Sigmoid colon (tissue), 7 donors: ENCODE results near the gene ATF7. TPM values are rescaled to one million over a fixed set of nuclear protein-coding genes. Genes with fewer than 3 reads are reported as not detected.
A peak's percentile ranks its signal among the peaks of the same experiment; 100 is the strongest.

ENCODE experiments used
- DNase-seq: peaks from one replicate; pipeline ENCODE4 v3.0.0-alpha.2; 2019
- H3K27ac ChIP-seq, 4 donors: fragments of 200-600 bp; sonication (generic); one replicate each; pipeline ENCODE4 v1.5.1; 2016 to 2019; ENCODE audit warnings: mild to moderate bottlenecking in 1 of 4
- H3K27me3 ChIP-seq, 3 donors: fragments of 200-600 bp; sonication (generic); one replicate each; pipeline ENCODE4 v1.5.1; 2019; ENCODE audit warnings: mild to moderate bottlenecking in 1 of 3
- H3K36me3 ChIP-seq, 4 donors: fragments of 200-600 bp; sonication (generic); one replicate each; pipeline ENCODE4 v1.5.1; 2016 to 2019
- H3K4me1 ChIP-seq, 4 donors: fragments of 200-600 bp; sonication (generic); one replicate each; pipeline ENCODE4 v1.5.1; 2017 to 2019
- H3K4me3 ChIP-seq, 4 donors: fragments of 200-600 bp; sonication (generic); one replicate each; pipeline ENCODE4 v1.5.1; 2017 to 2019; ENCODE audit warnings: mild to moderate bottlenecking in 2 of 4, moderate library complexity in 1 of 4
- H3K9me3 ChIP-seq, 4 donors: fragments of 200-600 bp in 3 of 4; sonication (generic) in 3 of 4; one replicate each; pipeline versions ENCODE4 v1.5.1 to v1.6.1; 2013 to 2019
- CTCF ChIP-seq, 4 experiments: fragments of 450-650 bp in 3 of 4; fragments of 200-600 bp in 1 of 4; IDR thresholded peaks; one replicate each; pipeline ENCODE4 v1.5.1; 2016 to 2019; ENCODE audit warnings: antibody characterized with exemption in 4 of 4, mild to moderate bottlenecking in 3 of 4, moderate library complexity in 2 of 4
- EP300 ChIP-seq, 4 donors: sonication (generic); formaldehyde crosslinking; IDR thresholded peaks; one replicate each; pipeline ENCODE4 v1.6.1; 2017; ENCODE audit warnings: antibody characterized with exemption in 4 of 4
- POLR2A ChIP-seq, 2 donors: fragments of 450-650 bp; IDR thresholded peaks; one replicate each; pipeline ENCODE4 v1.6.1; 2016; ENCODE audit warnings: antibody characterized with exemption in 2 of 2, mild to moderate bottlenecking in 2 of 2, moderate library complexity in 2 of 2
- POLR2AphosphoS5 ChIP-seq, 4 donors: sonication (generic); formaldehyde crosslinking; IDR thresholded peaks; one replicate each; pipeline ENCODE4 v1.6.1; 2017; ENCODE audit warnings: antibody characterized with exemption in 4 of 4
- WGBS, 2 donors: extraction: QIAGEN DNeasy Blood & Tissue Kit; methylation state at CpG; one replicate each; pipeline ENCODE4 v1.1.7; 2013; 5-methylcytosine and 5-hydroxymethylcytosine counted together
- intact Hi-C: fragments of 100-400 bp; cut with DNase I; formaldehyde crosslinking; loops from one replicate; pipeline ENCODE4 v1.15.1; 2023
- polyA plus RNA-seq, 3 donors: library from polyadenylated mRNA; stranded (reverse); fragments of 200-250 nt; gene quantifications; one replicate each; pipeline ENCODE4 v1.2.3, GENCODE V29; 2013
- total RNA-seq, 4 donors: library from RNA; depleted of rRNA; stranded (reverse); fragments of >200 nt; gene quantifications; one replicate each; pipeline ENCODE4 v1.1.0, GENCODE V29; 2016
- donor health status: healthy with polysubstance abuse.
- donor health status: Bipolar disorder and iron deficiency.
- donor health status: healthy.

Gene ATF7
- total RNA-seq (10 to 100 TPM; 20.3 to 36.0 (median 27.1) TPM), polyA plus RNA-seq (10 to 100 TPM; 20.2 to 22.0 (median 21.0) TPM)

GRCh38 chr12:53625946-53626701 lies at the start of gene ATF7:
ATF7 (minus strand) TSS chr12:53626382; CDS start chr12:53601000, 25,382 bp downstream.
- no peaks in the 10 kb centered on the region for H3K9me3 ChIP-seq

GRCh38 chr12:53674977-53675700 lies 49.0 kb upstream of the ATF7 start:
- TF ChIP-seq POLR2AphosphoS5 (IDR thresholded peaks at IDR 0.05): no peak
- TF ChIP-seq EP300 (IDR thresholded peaks at IDR 0.05): no peak
- TF ChIP-seq CTCF (IDR thresholded peaks at IDR 0.05): no peak
- TF ChIP-seq POLR2A (IDR thresholded peaks at IDR 0.05): no peak
- no peak for DNase-seq
- H3K4me1 ChIP-seq: peaks cover 0 to 43% (median 37%) of the 10 kb centered on the region in 4 donors
- H3K27ac ChIP-seq: peak overlapping the region; percentile 91 to 97 (median 94)
- 12 to 44% methylated on average over 8 of the region's 8 CpGs for WGBS, 2 donors
- H3K27me3 ChIP-seq: no peaks in the 10 kb centered on the region
- peak overlapping the region; percentile 68 to 82 (median 76) for H3K4me3 ChIP-seq
- H3K9me3 ChIP-seq: no peaks in the 10 kb centered on the region
- peaks cover 5 to 38% (median 19%) of the 10 kb centered on the region in 4 donors for H3K36me3 ChIP-seq
- intact Hi-C loops: no loop called here

More at GRCh38 chr12:53625946-53626701, at the start of gene ATF7:
- WGBS, 2 donors: 0% methylated on average over 48 of the region's 48 CpGs
- intact Hi-C loops: loop anchor here (1.0 to 2.0 kb wide), 2 partner anchors 50 to 83 kb away; partner anchors contain the start of gene ATP5MC2
- Histone ChIP-seq H3K27ac (peak within 1 kb of the TSS; percentile 89 to 93 (median 90)), H3K36me3 (no peaks in the 10 kb centered on the region), H3K4me1 (peaks cover 0 to 39% (median 32%) of the 10 kb centered on the region in 4 donors), H3K27me3 (no peaks in the 10 kb centered on the region), H3K4me3 (peak within 1 kb of the TSS; percentile 59 to 70 (median 67))
- DNase-seq: peak; percentile 99
- no peak for TF ChIP-seq EP300 (IDR thresholded peaks at IDR 0.05)
- TF ChIP-seq POLR2A (IDR thresholded peaks at IDR 0.05): peak in 1 of 2 donors; percentile 44
- TF ChIP-seq CTCF (IDR thresholded peaks at IDR 0.05): no peak
- TF ChIP-seq POLR2AphosphoS5 (IDR thresholded peaks at IDR 0.05): peak; percentile 59 to 91 (median 80)

- intact Hi-C loops: no loop called here
- Histone ChIP-seq H3K4me3 (no peak overlapping the region), H3K27me3 (no peaks in the 10 kb centered on the region), H3K4me1 (peaks cover 0 to 36% (median 18%) of the 10 kb centered on the region in 4 donors), H3K27ac (no peak overlapping the region), H3K9me3 (no peaks in the 10 kb centered on the region), H3K36me3 (peaks cover 25 to 77% (median 43%) of the 10 kb centered on the region in 4 donors)
- no peak for DNase-seq
- TF ChIP-seq EP300 (IDR thresholded peaks at IDR 0.05) (no peak), POLR2AphosphoS5 (IDR thresholded peaks at IDR 0.05) (no peak), POLR2A (IDR thresholded peaks at IDR 0.05) (no peak), CTCF (IDR thresholded peaks at IDR 0.05) (no peak)
Observed at GRCh38 chr12:53670971-53671370, 44.8 kb upstream of the ATF7 start.

- H3K4me1 ChIP-seq: peaks cover 0 to 35% (median 16%) of the 10 kb centered on the region in 4 donors
- 90 to 92% methylated on average over 7 of the region's 7 CpGs for WGBS, 2 donors
- H3K4me3 ChIP-seq: no peak overlapping the region
- TF ChIP-seq CTCF (IDR thresholded peaks at IDR 0.05): no peak
- TF ChIP-seq EP300 (IDR thresholded peaks at IDR 0.05): no peak
- TF ChIP-seq POLR2AphosphoS5 (IDR thresholded peaks at IDR 0.05): no peak
- no peaks in the 10 kb centered on the region for H3K27me3 ChIP-seq
- H3K27ac ChIP-seq: no peak overlapping the region
- H3K9me3 ChIP-seq: no peaks in the 10 kb centered on the region
- peaks cover 31 to 84% (median 48%) of the 10 kb centered on the region in 4 donors for H3K36me3 ChIP-seq
- DNase-seq: no peak
- intact Hi-C loops: no loop called here
Observed at GRCh38 chr12:53670308-53670707, 44.1 kb upstream of the ATF7 start.
